Urothelium cell line (cell line): Measurements from ENCODE around the gene SEC24D.

Experiments used
- DNase-seq: peaks from one replicate; pipeline ENCODE4 v3.0.0; 2011; ENCODE audit warnings: low spot score, mixed read lengths
- FAIRE-seq: peaks from 2 replicates; lab custom pipeline; 2011; peaks lifted over from hg19 to GRCh38; lab: Jason Lieb, UNC

SEC24D gene

GRCh38 chr4:118755438-118756226, 80.3 kb downstream of the SEC24D start:
- no peak for FAIRE-seq
- DNase-seq, result no peak

- DNase-seq (no peak), FAIRE-seq (no peak)
These were observed 81.0 kb downstream of the SEC24D start for GRCh38 chr4:118754890-118755289.

DNA sequence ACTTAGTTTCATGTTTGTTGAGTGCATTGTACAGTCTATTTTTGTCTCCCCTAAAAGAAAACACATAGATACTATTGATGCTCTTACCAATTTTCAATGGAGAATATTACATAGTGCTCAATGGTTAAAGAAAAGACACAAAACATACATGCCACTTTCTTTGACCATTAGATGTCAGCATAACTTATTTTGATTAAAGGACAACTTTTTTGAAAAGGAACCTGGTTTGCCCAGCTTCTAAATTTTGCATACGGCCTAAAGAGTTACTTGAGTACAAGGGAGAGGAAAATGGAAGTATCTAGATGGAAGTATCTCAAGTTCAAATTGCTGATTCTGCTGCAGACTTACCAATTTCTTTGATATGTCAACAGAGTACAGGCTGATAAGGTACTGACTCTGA, 82.2 kb downstream of the SEC24D start:
- FAIRE-seq, result no peak
- no peak for DNase-seq

- FAIRE-seq (no peak), DNase-seq (no peak)
These were observed 82.8 kb downstream of the SEC24D start for GRCh38 chr4:118753096-118753495.

- no peak for DNase-seq
- FAIRE-seq, result no peak
These were observed 83.4 kb downstream of the SEC24D start for GRCh38 chr4:118752551-118752950.

DNA sequence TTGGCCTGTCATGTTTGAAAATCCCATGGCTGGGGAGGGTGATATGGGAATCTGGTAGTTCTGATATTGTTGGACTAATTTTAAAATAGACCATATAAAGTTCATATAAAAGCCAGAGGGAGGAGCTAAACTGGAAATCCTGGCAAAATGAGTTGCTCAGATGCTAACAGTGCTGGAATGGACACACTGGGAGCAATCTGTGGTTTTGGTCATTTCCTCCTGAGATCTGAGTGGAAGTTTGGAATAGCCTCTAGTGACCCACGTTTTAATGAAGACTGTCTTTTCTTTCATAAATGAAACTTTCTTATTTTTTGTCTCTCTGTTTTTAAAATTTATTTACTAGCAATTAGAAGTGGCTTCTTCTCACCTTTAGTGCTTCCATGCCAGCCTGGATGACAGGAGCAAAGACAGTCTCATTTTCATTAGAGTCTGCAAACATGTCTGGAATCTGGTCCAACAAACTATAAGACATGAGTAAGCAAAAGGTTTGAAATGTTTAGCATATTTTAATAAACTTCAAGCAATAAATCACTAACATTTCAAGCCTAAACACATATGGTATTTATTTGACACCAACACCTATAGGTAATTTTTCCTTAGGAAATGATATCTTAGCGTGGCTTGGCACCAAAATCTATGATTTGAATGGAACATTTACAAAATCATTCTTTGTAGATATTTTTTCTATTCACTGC, 84.2 kb downstream of the SEC24D start:
- DNase-seq (no peak), FAIRE-seq (no peak)

DNA sequence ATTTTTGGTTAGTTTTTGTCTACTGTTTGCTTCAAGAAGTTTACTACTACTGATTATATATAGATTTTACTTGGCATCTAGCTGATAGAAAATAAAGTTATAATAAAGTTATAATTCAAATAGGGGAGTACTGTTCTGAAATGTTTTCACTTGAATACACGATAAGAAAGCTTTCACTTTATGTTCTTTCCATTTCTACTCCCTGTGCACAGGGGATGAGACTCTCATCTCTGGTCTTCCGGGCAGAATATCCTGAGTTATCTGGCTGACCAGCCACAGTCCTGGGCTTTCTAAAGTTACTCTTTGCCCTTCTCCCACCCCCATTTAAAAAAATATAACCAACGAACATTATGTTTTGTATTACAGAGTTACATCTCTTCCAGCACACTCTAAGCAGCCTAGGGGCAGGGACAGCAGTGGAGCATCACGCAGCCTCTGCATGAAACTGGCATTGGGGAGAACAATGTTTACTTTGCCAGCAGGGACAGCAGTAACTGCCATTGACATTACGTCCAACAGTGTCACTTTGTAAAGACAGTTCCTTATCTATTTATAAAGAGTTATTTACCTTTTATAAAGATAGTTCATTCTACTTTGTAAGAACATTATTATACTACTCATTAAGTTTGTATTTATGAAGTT, 86.5 kb downstream of the SEC24D start:
- DNase-seq, result no peak
- FAIRE-seq, result no peak

DNA sequence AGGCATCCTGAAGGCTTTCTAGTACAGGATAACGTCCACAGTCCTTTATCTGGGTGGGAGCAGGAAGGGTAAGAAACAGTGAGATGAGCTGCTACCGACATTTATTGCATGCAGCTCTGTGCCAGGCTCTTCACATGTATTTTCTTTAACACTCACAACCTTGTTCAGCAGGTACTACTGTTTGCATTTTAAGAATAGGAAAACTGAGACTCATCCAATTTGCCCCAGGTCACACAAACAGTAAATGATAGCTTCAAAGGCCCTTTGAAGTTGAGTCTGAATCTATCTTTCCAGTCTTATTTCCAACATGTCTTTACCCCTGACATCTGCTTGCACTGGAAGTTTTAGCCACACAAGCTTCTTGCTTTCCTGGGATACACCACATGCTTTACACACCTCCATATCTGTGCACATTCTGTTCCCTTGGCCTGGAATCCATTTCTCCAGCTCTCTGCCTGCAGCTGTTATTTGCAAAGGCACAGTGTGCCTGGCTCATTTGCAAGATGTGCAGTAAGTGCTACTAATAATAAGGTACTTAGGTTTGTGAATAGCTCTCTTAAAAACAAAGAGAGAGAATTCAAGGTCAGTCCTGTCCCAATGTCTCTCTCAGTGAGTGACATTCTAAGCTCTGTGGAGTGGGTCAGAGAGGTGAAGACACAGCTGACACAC, 89.5 kb downstream of the SEC24D start:
- FAIRE-seq, result no peak

GRCh38 chr4:118745357-118745756, 90.6 kb downstream of the SEC24D start:
- DNase-seq, result no peak
- FAIRE-seq, result no peak

More for the DNA sequence above, 89.5 kb downstream of the SEC24D start:
- DNase-seq, result no peak

- FAIRE-seq, result no peak
These were observed 92.1 kb downstream of the SEC24D start for GRCh38 chr4:118743867-118744266.

GRCh38 chr4:118742050-118742449, 93.9 kb downstream of the SEC24D start:
- DNase-seq, result no peak
- no peak for FAIRE-seq

More at GRCh38 chr4:118743867-118744266, 92.1 kb downstream of the SEC24D start:
- no peak for DNase-seq

DNA sequence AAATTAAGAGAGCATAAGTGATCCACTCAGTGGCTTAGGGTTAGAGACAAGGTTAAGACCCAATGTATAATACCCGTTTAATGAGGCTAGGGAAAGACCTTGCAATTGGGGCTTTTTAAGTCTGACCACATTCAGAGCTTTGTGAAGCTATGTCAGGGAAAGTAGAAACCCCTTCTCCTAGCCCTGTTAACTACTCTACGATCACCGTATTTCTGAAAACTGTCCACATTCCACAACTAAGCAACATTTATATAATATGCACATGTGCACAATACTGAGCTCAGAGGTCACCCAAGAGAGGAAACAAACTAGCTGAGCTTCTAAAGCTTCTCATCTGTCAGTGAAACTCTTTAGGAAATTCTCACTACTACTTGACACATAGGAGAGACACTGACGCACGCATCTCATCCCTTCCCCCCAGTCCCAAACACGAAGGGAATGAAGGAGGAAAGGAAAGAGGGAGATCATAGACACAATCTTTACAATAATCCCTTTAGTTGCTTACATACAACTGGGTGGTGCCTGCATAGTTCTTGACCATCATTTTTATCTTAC, 94.5 kb downstream of the SEC24D start:
- FAIRE-seq (no peak), DNase-seq (no peak)

- DNase-seq (peak; percentile 9), FAIRE-seq (no peak)
These were observed 95.1 kb downstream of the SEC24D start for GRCh38 chr4:118740869-118741268.

GRCh38 chr4:118739022-118739713, 96.8 kb downstream of the SEC24D start:
- DNase-seq, result no peak
- FAIRE-seq, result no peak

DNA sequence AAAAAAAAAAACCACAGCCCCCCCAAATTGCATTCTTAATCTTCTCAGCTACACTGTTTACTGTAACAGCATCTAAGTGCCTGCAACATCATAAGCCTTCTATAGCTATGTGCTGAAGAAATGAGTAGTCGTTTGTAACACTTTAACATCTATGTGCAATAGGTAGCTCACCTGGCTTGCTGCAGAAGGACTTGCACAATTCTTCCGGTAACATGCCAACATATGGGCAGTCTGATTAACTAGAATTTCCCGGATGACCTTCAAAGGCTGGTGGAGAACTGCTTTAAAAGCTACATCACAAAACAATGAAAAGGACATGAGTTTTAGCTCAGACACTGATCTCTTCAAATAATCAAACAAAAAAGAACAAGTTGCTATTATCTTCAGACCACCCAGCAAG, 97.8 kb downstream of the SEC24D start:
- FAIRE-seq (no peak), DNase-seq (no peak)

DNA sequence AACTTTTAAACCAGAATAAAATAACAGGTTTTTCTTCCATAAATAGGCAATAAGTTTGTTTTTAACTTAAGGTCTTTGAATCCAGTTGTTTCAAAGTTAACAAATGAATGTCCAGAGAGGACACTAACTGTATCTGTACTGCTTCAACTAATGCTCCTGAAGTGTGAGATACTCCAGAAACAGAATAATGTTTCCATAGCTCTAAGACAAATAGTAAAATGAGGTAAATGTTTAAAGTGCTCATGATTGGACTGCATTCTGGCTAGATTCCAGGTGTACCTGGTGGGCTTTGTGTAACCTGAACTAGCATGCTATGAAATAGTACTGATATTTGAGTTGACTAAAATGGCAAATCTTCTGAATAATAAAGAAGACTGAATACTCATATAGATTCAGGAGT, 99.0 kb downstream of the SEC24D start:
- DNase-seq (no peak), FAIRE-seq (no peak)

DNA sequence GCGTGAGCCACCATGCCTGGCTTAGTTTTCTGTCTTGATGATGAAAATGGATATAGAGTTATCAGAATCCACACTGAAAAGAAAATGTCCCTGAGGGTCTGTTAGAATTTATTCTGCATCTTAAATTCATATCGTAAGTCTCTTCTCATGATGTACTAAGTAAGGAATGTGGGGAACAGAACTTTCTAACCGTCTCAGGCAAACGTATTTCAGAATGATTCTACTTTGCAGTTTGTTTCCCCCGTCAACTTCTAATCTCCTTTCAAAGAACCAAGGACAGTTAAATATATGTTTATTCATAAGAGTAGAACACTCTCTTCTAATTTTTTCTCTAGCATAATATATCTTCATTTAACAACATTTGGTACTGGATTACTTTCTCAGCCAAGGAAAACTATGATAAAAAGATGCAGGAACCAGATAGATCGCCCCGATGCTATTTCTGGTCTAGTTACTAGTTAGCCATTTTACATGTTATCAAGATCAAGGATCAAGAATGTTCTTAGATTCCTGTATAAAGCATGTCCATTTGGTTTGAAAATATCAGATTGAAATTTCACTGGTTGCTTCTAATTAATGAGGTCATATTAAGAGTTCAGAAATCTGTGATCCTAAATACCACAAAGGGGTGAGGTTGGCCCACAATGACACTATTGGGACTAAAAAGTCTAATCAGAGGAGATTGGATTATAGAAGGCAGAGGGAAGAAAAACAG, 101.3 kb downstream of the SEC24D start:
- DNase-seq (no peak), FAIRE-seq (no peak)

DNA sequence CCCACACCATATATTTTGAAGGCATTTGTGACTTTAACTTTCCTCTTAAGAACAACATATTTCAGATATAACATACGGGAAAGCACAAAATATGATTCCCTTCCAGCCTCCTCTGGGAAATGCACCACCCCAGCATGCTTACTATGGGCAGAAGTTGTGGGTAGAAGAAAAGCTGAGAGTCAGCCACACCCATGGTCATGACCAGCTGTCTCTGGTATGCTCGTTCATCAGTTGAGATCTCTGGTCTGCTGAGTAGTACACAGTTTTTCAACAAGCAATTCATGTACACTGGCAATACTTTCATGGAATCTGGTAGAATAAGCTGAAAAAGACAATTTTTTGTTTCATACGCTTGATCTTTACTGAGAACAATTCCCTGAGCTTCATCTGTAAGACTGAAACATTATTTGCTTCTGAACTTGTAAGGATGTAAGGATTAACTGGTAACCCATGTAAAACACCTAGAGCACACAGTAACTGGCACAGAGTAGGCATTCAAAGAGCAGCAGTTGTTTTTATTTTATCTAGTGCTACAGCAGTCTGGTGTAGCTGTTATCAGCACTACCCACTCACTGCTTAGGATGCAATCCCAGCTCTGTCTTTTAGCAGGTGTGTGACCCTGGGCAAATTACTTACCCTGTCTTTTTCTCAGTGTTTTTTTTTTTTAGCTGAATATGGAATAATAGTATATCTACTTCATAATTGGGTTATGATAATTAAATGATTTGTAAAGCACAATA, 103.2 kb downstream of the SEC24D start:
- DNase-seq (no peak), FAIRE-seq (no peak)

GRCh38 chr4:118730683-118731082, 105.2 kb downstream of the SEC24D start:
- DNase-seq (no peak), FAIRE-seq (no peak)
